HCT116 (cell line): ENCODE data around the gene PODNL1. TPM values are rescaled to one million over a fixed set of nuclear protein-coding genes. Genes with fewer than 3 reads are reported as not detected.

ENCODE experiments used
- ATAC-seq: fragments of 200-7000 bp; cut with Tn5 transposase; 2 replicates; pipeline ENCODE4 v1.9.1; 2020; ENCODE audit warnings: mild to moderate bottlenecking, moderate library complexity
- BruUV-seq: library from RNA; stranded (reverse); fragments of 400-500 nt; replicated peaks from 2 replicates; lab custom pipeline; 2021; lab: Mats Ljungman, UMichigan
- CTCF ChIA-PET: fragments of 300-600 bp; sonication (Branson Sonifier 250); formaldehyde crosslinking; loops from one replicate; lab custom pipeline; 2021; ENCODE audit warnings: antibody characterized with exemption; lab: Charles Lee
- POLR2A ChIA-PET: fragments of 300-600, 350-600 bp; sonication (Branson Sonifier 250); formaldehyde crosslinking; loops from one replicate; lab custom pipeline; 2021; ENCODE audit warnings: antibody characterized with exemption; lab: Charles Lee
- RAD21 ChIA-PET, 2 experiments: fragments of 300-600 bp; sonication (Branson Sonifier 250); formaldehyde crosslinking; loops; one replicate each; lab custom pipeline; 2023; ENCODE audit warnings: low total read pairs in 2 of 2; ENCODE audit not compliant: uncharacterized antibody in 2 of 2, unreplicated experiment in 2 of 2, low non-redundant PET in 1 of 2; lab: Charles Lee
- DNase-seq: peaks from one replicate; pipeline ENCODE4 v3.0.0-alpha.2; 2010; ENCODE audit warnings: low read depth, low spot score
- H2AFZ ChIP-seq: fragments of 200-600 bp; shearing (Covaris generic), sonication (generic); 2 replicates; pipeline ENCODE4 v1.6.1; 2017; ENCODE audit warnings: low read depth, mixed run types, mixed read lengths, antibody characterized with exemption, low read length; ENCODE audit not compliant: poor library complexity, severe bottlenecking
- H3K27ac ChIP-seq: 2 replicates; pipeline ENCODE4 v1.5.1; 2012; ENCODE audit warnings: low read depth, low read length
- H3K27me3 ChIP-seq: fragments of 200-600 bp; sonication (generic); 2 replicates; pipeline ENCODE4 v1.6.1; 2016; ENCODE audit warnings: mixed run types, low read length, mixed read lengths; ENCODE audit not compliant: insufficient read depth
- H3K36me3 ChIP-seq, 2 experiments: fragments of 200-500 bp in 1 of 2; fragments of 200-600 bp in 1 of 2; sonication (Bioruptor generic) in 1 of 2; sonication (generic) in 1 of 2; 2 replicates each; pipeline versions ENCODE4 v1.5.1 to v1.6.1; 2014 to 2016; ENCODE audit warnings: low read length in 2 of 2, inconsistent platforms in 1 of 2, mixed read lengths in 1 of 2, mixed run types in 1 of 2; ENCODE audit not compliant: insufficient read depth in 2 of 2, control insufficient read depth in 1 of 2
- H3K4me1 ChIP-seq, 2 experiments: fragments of 200-600 bp in 1 of 2; sonication (generic) in 1 of 2; 2 replicates each; pipeline versions ENCODE4 v1.5.1 to v1.6.1; 2012 to 2017; ENCODE audit warnings: low read length in 2 of 2, inconsistent platforms in 1 of 2, mild to moderate bottlenecking in 1 of 2, mixed read lengths in 1 of 2, mixed run types in 1 of 2, moderate library complexity in 1 of 2; ENCODE audit not compliant: insufficient read depth in 2 of 2, control insufficient read depth in 1 of 2
- H3K4me2 ChIP-seq: fragments of 200-600 bp; sonication (generic); 2 replicates; pipeline ENCODE4 v1.6.1; 2017; ENCODE audit warnings: mixed run types, low read length, mixed read lengths
- H3K4me3 ChIP-seq, 2 experiments: fragments of 200-600 bp in 1 of 2; sonication (generic) in 1 of 2; replicated peaks in 1 of 2; 2 replicates each; pipeline ENCODE4 v1.5.1; 2011 to 2016; ENCODE audit warnings: low read length in 2 of 2, control low read depth in 1 of 2, low read depth in 1 of 2, mild to moderate bottlenecking in 1 of 2, mixed read lengths in 1 of 2, mixed run types in 1 of 2
- H3K79me2 ChIP-seq: fragments of 200-600 bp; sonication (generic); 2 replicates; pipeline ENCODE4 v1.6.1; 2017; ENCODE audit warnings: mild to moderate bottlenecking, mixed run types, low read length, moderate library complexity, mixed read lengths; ENCODE audit not compliant: insufficient read depth
- H3K9ac ChIP-seq: fragments of 200-600 bp; sonication (generic); 2 replicates; pipeline ENCODE4 v1.6.1; 2016; ENCODE audit warnings: low read length, mixed read lengths
- H3K9me2 ChIP-seq: fragments of 200-600 bp; sonication (generic), shearing (Covaris generic); 2 replicates; pipeline ENCODE4 v1.6.1; 2017; ENCODE audit warnings: mixed run types, mild to moderate bottlenecking, moderate library complexity; ENCODE audit not compliant: insufficient read depth
- H3K9me3 ChIP-seq, 2 experiments: fragments of 200-500 bp in 1 of 2; fragments of 200-600 bp in 1 of 2; sonication (Bioruptor generic) in 1 of 2; sonication (generic) in 1 of 2; 2 replicates each; pipeline ENCODE4 v1.6.1; 2014 to 2017; ENCODE audit warnings: low read length in 2 of 2, mixed read lengths in 2 of 2, inconsistent platforms in 1 of 2, low read depth in 1 of 2, mild to moderate bottlenecking in 1 of 2, mixed run types in 1 of 2, moderate library complexity in 1 of 2; ENCODE audit not compliant: control insufficient read depth in 1 of 2, insufficient read depth in 1 of 2
- H4K20me1 ChIP-seq: fragments of 200-600 bp; sonication (generic), shearing (Covaris generic); 2 replicates; pipeline ENCODE4 v1.6.1; 2017; ENCODE audit warnings: mixed run types, mild to moderate bottlenecking, moderate library complexity; ENCODE audit not compliant: insufficient read depth
- CTCF ChIP-seq, 3 experiments: fragments of 200-600 bp in 1 of 3; sonication (generic) in 1 of 3; IDR thresholded peaks in 2 of 3; conservative IDR thresholded peaks in 1 of 3; 2 replicates each; pipeline ENCODE4 v1.5.1; 2012 to 2017; ENCODE audit warnings: low read depth in 2 of 3, low read length in 2 of 3, antibody characterized with exemption in 1 of 3, borderline replicate concordance in 1 of 3, control low read depth in 1 of 3, mild to moderate bottlenecking in 1 of 3, mixed read lengths in 1 of 3, mixed run types in 1 of 3, moderate library complexity in 1 of 3; ENCODE audit not compliant: insufficient read depth in 1 of 3
- EGR1 ChIP-seq: IDR thresholded peaks from 2 replicates; pipeline ENCODE4 v1.6.1; 2012; ENCODE audit warnings: low read depth
- EZH2phosphoT487 ChIP-seq: fragments of 200-600 bp; IDR thresholded peaks from 2 replicates; pipeline ENCODE4 v1.6.1; 2018; ENCODE audit warnings: antibody characterized with exemption, borderline replicate concordance
- JUND ChIP-seq: IDR thresholded peaks from 2 replicates; pipeline ENCODE4 v1.6.1; 2012
- POLR2A ChIP-seq: IDR thresholded peaks from 2 replicates; pipeline ENCODE4 v1.7.0; 2011; ENCODE audit warnings: borderline replicate concordance; ENCODE audit not compliant: insufficient read depth, insufficient read length; ENCODE audit errors: extremely low read depth
- POLR2AphosphoS5 ChIP-seq: IDR thresholded peaks from 2 replicates; pipeline ENCODE4 v1.6.1; 2011; ENCODE audit warnings: mild to moderate bottlenecking, low read depth, low read length, moderate library complexity
- RAD21 ChIP-seq: IDR thresholded peaks from 2 replicates; pipeline ENCODE4 v1.6.1; 2012; ENCODE audit warnings: low read depth, mild to moderate bottlenecking
- SIN3A ChIP-seq: IDR thresholded peaks from 2 replicates; pipeline ENCODE4 v1.6.1; 2012; ENCODE audit warnings: low read depth
- SP1 ChIP-seq: IDR thresholded peaks from 2 replicates; pipeline ENCODE4 v1.6.1; 2012; ENCODE audit warnings: low read depth
- SRF ChIP-seq: IDR thresholded peaks from 2 replicates; pipeline ENCODE4 v1.6.1; 2012; ENCODE audit warnings: low read depth
- ZFX ChIP-seq: fragments of 450-650 bp; IDR thresholded peaks from 2 replicates; pipeline ENCODE4 v1.6.1; 2017
- intact Hi-C: fragments of 100-400 bp; cut with micrococcal nuclease; formaldehyde crosslinking; loops from 2 replicates; pipeline ENCODE4 v1.10.0; 2022
- total RNA-seq: library from RNA; stranded (reverse); gene quantifications from one replicate; pipeline ENCODE4 v1.2.1, GENCODE V29; 2021; ENCODE audit not compliant: unreplicated experiment
- TF ChIP-seq, protein P1 (sequence below): IDR thresholded peaks from 2 replicates; pipeline ENCODE4 v1.6.1; 2012

The PODNL1 gene
- total RNA-seq, 1 experiment from 2014 or later = 0.71 TPM

DNA sequence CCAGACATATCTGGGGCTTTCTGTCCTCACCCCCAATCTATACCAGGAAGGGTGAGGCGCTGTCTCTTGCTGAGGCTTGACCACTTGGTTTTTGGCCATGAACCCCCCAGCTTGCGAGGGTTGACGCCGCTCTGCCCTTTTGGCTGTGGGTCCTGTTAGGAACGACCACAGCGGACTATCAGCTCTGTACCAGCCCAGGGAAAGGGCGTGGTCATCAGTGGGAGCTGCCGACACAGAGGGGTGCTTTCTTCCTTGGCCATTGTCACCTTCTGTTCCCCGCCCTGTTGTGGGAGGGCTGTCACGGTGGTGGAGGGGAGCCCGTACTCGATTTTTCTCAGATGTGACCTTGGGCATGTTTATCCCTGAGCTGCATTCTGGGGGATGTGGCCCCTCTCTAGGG is 19.8 kb upstream of the PODNL1 start (continued):
- TF ChIP-seq EZH2phosphoT487 (no peak), CTCF (IDR thresholded peaks at IDR 0.05 in 2 of 3, conservative IDR thresholded peaks at IDR 0.05 in 1 of 3; ENCODE audit: borderline replicate concordance in 1 of 3, insufficient read depth in 1 of 3, low read depth in 2 of 3, low read length in 2 of 3) (no peak), SP1 (no peak)

- no peak overlapping the region for H3K4me2 ChIP-seq
- no peak overlapping the region for H2AFZ ChIP-seq
- no TSS peak for BruUV-seq
- no peaks in the 10 kb centered on the region for H3K27me3 ChIP-seq
- CTCF ChIA-PET = no interaction called here
- RAD21 ChIA-PET = no interaction called here
- no peak for ATAC-seq
- no peak for TF ChIP-seq SIN3A
- TF ChIP-seq RAD21 = no peak
- TF ChIP-seq EGR1 = no peak
- TF ChIP-seq POLR2A = no peak
- no peak for TF ChIP-seq SP1
- no peak for TF ChIP-seq ZFX
- TF ChIP-seq JUND = no peak
- no peak for TF ChIP-seq SRF
- TF ChIP-seq, protein P1, sequence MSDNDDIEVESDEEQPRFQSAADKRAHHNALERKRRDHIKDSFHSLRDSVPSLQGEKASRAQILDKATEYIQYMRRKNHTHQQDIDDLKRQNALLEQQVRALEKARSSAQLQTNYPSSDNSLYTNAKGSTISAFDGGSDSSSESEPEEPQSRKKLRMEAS = no peak
- TF ChIP-seq POLR2AphosphoS5 = no peak
- TF ChIP-seq, all 23 proteins: peak for 0
- H3K9ac ChIP-seq = no peak overlapping the region
- intact Hi-C loops = no loop called here
- H3K9me2 ChIP-seq = no peaks in the 10 kb centered on the region
- no peak for DNase-seq
- peaks cover 7 to 11% of the 10 kb centered on the region in 2 experiments for H3K4me1 ChIP-seq
- H4K20me1 ChIP-seq = no peaks in the 10 kb centered on the region
- peaks cover 21% of the 10 kb centered on the region for H3K79me2 ChIP-seq
- peaks cover 11 to 32% of the 10 kb centered on the region in 2 experiments; a peak in 3 of 4 replicates for H3K36me3 ChIP-seq
- no peak overlapping the region for H3K27ac ChIP-seq
- POLR2A ChIA-PET = no interaction called here
- no peak overlapping the region for H3K4me3 ChIP-seq
- no peaks in the 10 kb centered on the region for H3K9me3 ChIP-seq
Observed at GRCh38 chr19:13957051-13957450, 18.8 kb upstream of the PODNL1 start.
